Measurements from ENCODE around the gene DLGAP5.

DNA sequence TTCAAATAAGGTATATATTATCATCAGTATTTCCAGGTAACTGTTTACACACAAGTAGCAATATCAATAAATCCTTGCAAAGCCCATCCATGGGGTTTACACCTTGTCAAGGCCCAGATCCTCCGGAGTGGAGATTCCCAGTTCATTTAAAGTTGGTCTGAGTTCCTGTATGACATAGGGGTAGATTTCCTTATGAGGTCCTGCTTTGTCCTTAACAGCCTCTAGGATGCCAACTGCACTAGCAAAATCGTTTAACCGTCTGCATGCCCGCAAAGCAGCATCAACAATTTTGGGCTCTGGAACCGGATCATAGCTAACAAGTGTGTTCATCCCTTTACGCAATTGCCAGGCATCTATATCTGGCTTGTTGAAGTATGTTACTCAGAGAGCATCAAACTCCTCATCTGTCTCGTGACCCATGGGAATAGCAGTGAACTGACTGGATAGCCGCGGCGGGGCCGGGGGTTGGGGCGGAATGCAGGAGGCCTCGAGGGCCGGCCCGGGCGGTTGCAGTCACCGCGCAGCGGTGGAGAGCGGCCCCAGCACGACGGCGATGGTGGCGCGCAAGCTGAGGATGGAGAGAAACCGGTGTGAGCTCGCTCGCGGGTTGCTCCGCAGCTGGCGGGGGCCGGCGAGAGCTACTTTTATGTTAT, 49.3 kb upstream of the DLGAP5 start:
- TF ChIP-seq, protein P1, sequence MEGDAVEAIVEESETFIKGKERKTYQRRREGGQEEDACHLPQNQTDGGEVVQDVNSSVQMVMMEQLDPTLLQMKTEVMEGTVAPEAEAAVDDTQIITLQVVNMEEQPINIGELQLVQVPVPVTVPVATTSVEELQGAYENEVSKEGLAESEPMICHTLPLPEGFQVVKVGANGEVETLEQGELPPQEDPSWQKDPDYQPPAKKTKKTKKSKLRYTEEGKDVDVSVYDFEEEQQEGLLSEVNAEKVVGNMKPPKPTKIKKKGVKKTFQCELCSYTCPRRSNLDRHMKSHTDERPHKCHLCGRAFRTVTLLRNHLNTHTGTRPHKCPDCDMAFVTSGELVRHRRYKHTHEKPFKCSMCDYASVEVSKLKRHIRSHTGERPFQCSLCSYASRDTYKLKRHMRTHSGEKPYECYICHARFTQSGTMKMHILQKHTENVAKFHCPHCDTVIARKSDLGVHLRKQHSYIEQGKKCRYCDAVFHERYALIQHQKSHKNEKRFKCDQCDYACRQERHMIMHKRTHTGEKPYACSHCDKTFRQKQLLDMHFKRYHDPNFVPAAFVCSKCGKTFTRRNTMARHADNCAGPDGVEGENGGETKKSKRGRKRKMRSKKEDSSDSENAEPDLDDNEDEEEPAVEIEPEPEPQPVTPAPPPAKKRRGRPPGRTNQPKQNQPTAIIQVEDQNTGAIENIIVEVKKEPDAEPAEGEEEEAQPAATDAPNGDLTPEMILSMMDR (IDR thresholded peaks at IDR 0.05) = no peak
- TF ChIP-seq POLR2A (IDR thresholded peaks at IDR 0.05) (no peak), POLR2AphosphoS5 (IDR thresholded peaks at IDR 0.05) (no peak)
